Breast epithelium (tissue), 4 donors: ENCODE measurements around the gene MVP. TPM values are rescaled to one million over a fixed set of nuclear protein-coding genes. Genes with fewer than 3 reads are reported as not detected.

Experiments used
- DNase-seq, 2 donors: peaks; one replicate each; pipeline ENCODE4 v3.0.0-alpha.2; 2019; ENCODE audit warnings: low spot score in 2 of 2
- H3K27ac ChIP-seq, 2 donors: fragments of 200-600 bp; sonication (generic) in 1 of 2; one replicate each; pipeline ENCODE4 v1.5.1; 2016 to 2019; ENCODE audit warnings: mild to moderate bottlenecking in 1 of 2
- H3K27me3 ChIP-seq, 2 donors: fragments of 200-600 bp; sonication (generic) in 1 of 2; one replicate each; pipeline versions ENCODE4 v1.5.1 to v1.6.0; 2017 to 2019; ENCODE audit warnings: control low read depth in 1 of 2, mild to moderate bottlenecking in 1 of 2
- H3K36me3 ChIP-seq: fragments of 200-600 bp; one replicate; pipeline ENCODE4 v1.5.1; 2019
- H3K4me1 ChIP-seq, 2 donors: fragments of 200-600 bp; sonication (generic); one replicate each; pipeline ENCODE4 v1.5.1; 2016 to 2019; ENCODE audit warnings: control low read depth in 1 of 2
- H3K4me3 ChIP-seq, 3 donors: fragments of 200-600 bp; sonication (generic); 1 replicate in 2 of 3; 2 replicates in 1 of 3; pipeline ENCODE4 v1.5.1; 2016 to 2019; ENCODE audit warnings: mild to moderate bottlenecking in 3 of 3, moderate library complexity in 2 of 3
- H3K9me3 ChIP-seq, 2 donors: fragments of 200-600 bp; sonication (generic) in 1 of 2; one replicate each; pipeline ENCODE4 v1.5.1; 2016 to 2019; ENCODE audit warnings: control low read depth in 1 of 2
- POLR2A ChIP-seq: fragments of 450-650 bp; IDR thresholded peaks from one replicate; pipeline ENCODE4 v1.6.1; 2016; ENCODE audit warnings: antibody characterized with exemption, mild to moderate bottlenecking, moderate library complexity
- POLR2AphosphoS5 ChIP-seq, 3 donors: sonication (generic); formaldehyde crosslinking; IDR thresholded peaks; one replicate each; pipeline ENCODE4 v1.6.1; 2017; ENCODE audit warnings: antibody characterized with exemption in 3 of 3
- intact Hi-C: fragments of 100-400 bp; cut with DNase I; formaldehyde crosslinking; loops from one replicate; pipeline ENCODE4 v1.15.1; 2023; ENCODE audit warnings: low total_unique reads
- total RNA-seq, 3 donors: library from RNA; depleted of rRNA; stranded (reverse); fragments of >200 nt; gene quantifications; one replicate each; pipeline ENCODE4 v1.1.0, GENCODE V29; 2016
- TF ChIP-seq, protein P1 (sequence below), 3 donors: fragments of 450-650 bp; IDR thresholded peaks; one replicate each; pipeline ENCODE4 v1.5.1; 2016 to 2017; ENCODE audit warnings: antibody characterized with exemption in 3 of 3, mild to moderate bottlenecking in 3 of 3, moderate library complexity in 3 of 3

The MVP gene
- total RNA-seq, 3 donors from 2014 or later = 78.1 to 132 (median 99.7) TPM

DNA sequence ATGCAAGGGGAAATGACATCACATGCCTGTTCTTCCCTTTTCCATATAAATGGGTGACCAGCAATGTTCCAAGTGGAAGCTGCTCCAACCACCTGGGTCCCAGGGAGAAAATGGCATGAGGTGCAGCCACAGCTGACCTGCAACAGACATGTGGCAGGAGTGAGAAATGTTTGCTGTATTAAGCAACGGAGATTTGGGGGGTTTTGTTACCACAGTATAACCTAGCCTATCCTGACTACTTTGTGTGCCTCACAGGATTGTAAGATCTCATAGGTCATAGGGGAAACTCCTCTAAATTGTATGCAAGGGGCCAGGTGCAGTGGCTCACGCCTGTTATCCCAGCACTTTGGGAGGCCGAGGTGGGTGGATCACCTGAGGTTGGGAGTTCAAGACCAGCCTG, 30.7 kb downstream of the MVP start:
- intact Hi-C loops = no loop called here

DNA sequence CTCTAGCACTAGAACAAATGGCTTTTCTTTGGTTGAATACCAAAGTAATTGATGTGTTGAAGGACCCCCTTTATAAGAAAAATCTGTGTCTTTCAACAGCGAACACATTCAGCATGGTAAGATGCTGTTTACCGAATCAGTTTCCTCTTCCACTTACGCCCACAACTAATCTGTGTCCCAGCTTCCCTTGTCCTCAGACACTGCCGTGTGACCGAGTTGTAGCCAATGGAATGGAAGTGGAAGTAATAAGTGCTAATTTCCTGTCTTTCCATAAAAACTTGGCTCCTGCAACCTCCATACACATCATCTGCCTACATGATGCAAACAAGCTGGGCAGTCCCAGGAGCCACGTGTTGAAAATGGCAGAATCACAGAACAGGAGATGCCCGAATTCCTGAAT, 32.4 kb downstream of the MVP start:
- intact Hi-C loops = no loop called here
- Histone ChIP-seq H3K4me3 (no peak overlapping the region), H3K36me3 (no peaks in the 10 kb centered on the region), H3K27me3 (no peaks in the 10 kb centered on the region), H3K27ac (peak overlapping the region in 1 of 2 donors; percentile 61), H3K9me3 (no peaks in the 10 kb centered on the region), H3K4me1 (no peaks in the 10 kb centered on the region)
- TF ChIP-seq POLR2AphosphoS5 (IDR thresholded peaks at IDR 0.05) = no peak
- no peak for TF ChIP-seq POLR2A
- TF ChIP-seq, protein P1, sequence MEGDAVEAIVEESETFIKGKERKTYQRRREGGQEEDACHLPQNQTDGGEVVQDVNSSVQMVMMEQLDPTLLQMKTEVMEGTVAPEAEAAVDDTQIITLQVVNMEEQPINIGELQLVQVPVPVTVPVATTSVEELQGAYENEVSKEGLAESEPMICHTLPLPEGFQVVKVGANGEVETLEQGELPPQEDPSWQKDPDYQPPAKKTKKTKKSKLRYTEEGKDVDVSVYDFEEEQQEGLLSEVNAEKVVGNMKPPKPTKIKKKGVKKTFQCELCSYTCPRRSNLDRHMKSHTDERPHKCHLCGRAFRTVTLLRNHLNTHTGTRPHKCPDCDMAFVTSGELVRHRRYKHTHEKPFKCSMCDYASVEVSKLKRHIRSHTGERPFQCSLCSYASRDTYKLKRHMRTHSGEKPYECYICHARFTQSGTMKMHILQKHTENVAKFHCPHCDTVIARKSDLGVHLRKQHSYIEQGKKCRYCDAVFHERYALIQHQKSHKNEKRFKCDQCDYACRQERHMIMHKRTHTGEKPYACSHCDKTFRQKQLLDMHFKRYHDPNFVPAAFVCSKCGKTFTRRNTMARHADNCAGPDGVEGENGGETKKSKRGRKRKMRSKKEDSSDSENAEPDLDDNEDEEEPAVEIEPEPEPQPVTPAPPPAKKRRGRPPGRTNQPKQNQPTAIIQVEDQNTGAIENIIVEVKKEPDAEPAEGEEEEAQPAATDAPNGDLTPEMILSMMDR (IDR thresholded peaks at IDR 0.05) = no peak
- DNase-seq = no peak

More for the DNA sequence above, 30.7 kb downstream of the MVP start:
- Histone ChIP-seq H3K4me3 (no peak overlapping the region), H3K36me3 (no peaks in the 10 kb centered on the region), H3K27ac (no peak overlapping the region), H3K9me3 (no peaks in the 10 kb centered on the region), H3K4me1 (no peaks in the 10 kb centered on the region), H3K27me3 (no peaks in the 10 kb centered on the region)
- no peak for DNase-seq
- no peak for TF ChIP-seq POLR2AphosphoS5 (IDR thresholded peaks at IDR 0.05)

DNA sequence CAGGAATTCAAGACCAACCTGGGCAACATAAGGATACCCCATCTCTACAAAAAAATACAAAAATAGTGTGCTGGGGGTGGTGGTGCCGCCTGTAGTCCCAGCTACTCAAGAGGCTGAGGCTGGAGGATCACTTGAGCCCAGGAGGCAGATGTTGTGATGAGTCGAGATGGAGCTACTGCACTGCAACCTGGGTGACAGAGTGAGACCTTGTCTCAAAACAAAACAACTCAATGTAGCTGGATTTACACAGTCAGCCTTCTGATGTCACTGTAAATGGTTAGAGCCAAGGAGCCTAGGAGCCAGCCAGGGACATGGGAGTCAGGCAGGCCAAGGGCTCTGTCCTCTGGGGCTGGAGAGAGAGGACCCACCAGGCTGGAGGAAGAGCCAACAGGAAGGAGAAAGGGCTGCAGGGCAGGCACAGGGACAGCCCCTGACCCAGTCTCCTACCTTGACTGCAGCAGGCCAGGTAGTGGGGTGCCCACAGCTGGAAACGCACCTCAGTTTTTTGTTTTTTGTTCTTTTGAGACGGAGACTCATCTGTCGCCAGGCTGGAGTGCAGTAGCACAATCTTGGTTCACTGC, 34.3 kb downstream of the MVP start:
- Histone ChIP-seq H3K4me3 (no peak overlapping the region), H3K27ac (no peak overlapping the region), H3K27me3 (no peaks in the 10 kb centered on the region), H3K9me3 (no peaks in the 10 kb centered on the region), H3K36me3 (no peaks in the 10 kb centered on the region), H3K4me1 (no peaks in the 10 kb centered on the region)
- DNase-seq = no peak
- intact Hi-C loops = no loop called here
- TF ChIP-seq, protein P1 (IDR thresholded peaks at IDR 0.05) = no peak
- TF ChIP-seq POLR2A = no peak
- TF ChIP-seq POLR2AphosphoS5 (IDR thresholded peaks at IDR 0.05) = no peak

DNA sequence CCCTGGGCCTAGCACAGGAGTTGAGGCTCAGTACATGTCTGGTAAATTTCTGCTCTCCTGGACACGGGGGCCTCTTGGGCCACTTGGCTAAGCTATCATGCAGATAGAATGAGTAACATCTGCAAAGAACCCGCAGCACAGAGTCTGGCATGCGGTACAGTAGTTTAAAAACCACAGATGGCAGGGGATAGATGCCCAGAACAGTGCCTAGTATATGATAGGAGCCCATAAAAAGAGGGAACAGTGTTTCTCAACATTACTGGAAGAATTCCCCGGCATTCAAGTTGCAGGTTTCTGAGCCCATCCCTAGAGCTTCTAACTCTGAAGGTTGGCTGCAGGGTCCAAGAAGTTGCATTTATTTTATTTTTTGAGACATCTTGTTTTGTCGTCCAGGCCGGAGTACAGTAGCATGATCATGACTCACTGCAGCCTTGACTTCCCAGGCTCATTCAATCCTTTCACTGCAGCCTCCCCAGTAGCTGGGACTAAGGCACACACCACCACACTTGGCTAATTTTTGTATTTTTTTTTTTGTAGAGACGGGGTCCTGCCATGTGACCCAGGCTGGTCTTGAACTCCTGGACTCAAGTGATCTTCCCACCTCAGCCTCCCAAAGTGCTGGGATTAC, 37.0 kb downstream of the MVP start:
- Histone ChIP-seq H3K27me3 (no peaks in the 10 kb centered on the region), H3K4me3 (no peak overlapping the region), H3K27ac (peak overlapping the region in 1 of 2 donors; percentile 58), H3K9me3 (no peaks in the 10 kb centered on the region), H3K4me1 (peaks cover 3 to 9% of the 10 kb centered on the region in 2 donors), H3K36me3 (no peaks in the 10 kb centered on the region)
- no peak for DNase-seq
- intact Hi-C loops = no loop called here
- TF ChIP-seq POLR2A = no peak
- TF ChIP-seq, protein P1 (IDR thresholded peaks at IDR 0.05) = no peak
- no peak for TF ChIP-seq POLR2AphosphoS5 (IDR thresholded peaks at IDR 0.05)

DNA sequence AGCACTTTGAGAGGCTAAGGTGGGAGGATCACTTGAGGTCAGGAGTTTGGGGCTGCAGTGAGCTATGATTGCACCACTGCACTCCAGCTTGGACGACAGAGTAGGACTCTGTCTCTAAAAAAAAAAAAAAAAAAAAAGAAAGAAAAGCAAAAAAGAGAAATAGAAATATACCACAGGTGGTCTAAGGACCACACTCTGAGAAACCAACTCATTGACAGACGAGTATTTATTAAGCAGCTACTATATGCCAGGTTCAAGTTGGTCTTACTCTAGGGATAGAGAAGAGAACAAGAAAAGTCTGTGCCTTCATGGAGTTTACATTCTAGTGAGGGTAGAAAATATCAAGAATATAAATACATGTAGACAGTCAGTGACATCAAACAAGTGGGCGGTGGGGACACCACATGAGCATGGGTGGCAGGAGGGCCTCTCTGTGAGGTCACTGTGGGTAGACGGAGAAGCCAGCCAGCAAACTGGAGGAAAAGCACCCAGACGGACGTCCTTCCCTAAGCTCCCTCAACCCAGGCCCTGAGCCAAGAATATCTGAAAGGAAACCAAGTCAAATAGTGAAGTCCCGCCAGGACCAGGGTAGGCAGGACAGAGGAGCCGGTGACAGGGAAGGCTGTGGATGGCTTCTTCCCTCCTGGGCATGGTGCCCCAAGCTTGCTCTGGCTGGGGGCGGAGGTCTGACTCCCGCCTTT, 38.0 kb downstream of the MVP start:
- Histone ChIP-seq H3K27me3 (no peaks in the 10 kb centered on the region), H3K4me3 (no peak overlapping the region), H3K36me3 (no peaks in the 10 kb centered on the region), H3K9me3 (no peaks in the 10 kb centered on the region), H3K4me1 (peaks cover 3 to 10% of the 10 kb centered on the region in 2 donors), H3K27ac (peak overlapping the region in 1 of 2 donors; percentile 39)
- no peak for TF ChIP-seq POLR2AphosphoS5 (IDR thresholded peaks at IDR 0.05)
- TF ChIP-seq, protein P1 (IDR thresholded peaks at IDR 0.05) = no peak
- no peak for TF ChIP-seq POLR2A
- no peak for DNase-seq
- intact Hi-C loops = no loop called here
